ENCODE data around the gene FAM83F.
"Not testable (repeated sequence)": the region's sequence is repeated elsewhere in the genome, so short reads cannot be mapped to it uniquely, and the experiment has no call there.

Gene FAM83F

GRCh38 chr22:39994566-39995392 lies at the start of gene FAM83F:
Gene FAM83F, plus strand, starts transcription at chr22:39994954. Its CDS starts 89 bp downstream, at chr22:39995043.
- no peak for DNase-seq

- no peak for DNase-seq
These were observed 48.6 kb upstream of the FAM83F start for GRCh38 chr22:39946126-39946502.

- DNase-seq: peak; percentile 50
These were observed 48.1 kb upstream of the FAM83F start for GRCh38 chr22:39946503-39947219.

GRCh38 chr22:39947220-39948216 lies 47.2 kb upstream of the FAM83F start:
- peak; percentile 82 for DNase-seq

GRCh38 chr22:39949964-39950737 lies 44.6 kb upstream of the FAM83F start:
- no peak for DNase-seq

- not testable (repeated sequence) for DNase-seq
These were observed 43.0 kb upstream of the FAM83F start for GRCh38 chr22:39951603-39952293.

GRCh38 chr22:39952347-39952746 lies 42.4 kb upstream of the FAM83F start:
- no peak for DNase-seq

- no peak for DNase-seq
These were observed 41.7 kb upstream of the FAM83F start for GRCh38 chr22:39953101-39953500.

- no peak for DNase-seq
These were observed 40.1 kb upstream of the FAM83F start for GRCh38 chr22:39954584-39955055.

- DNase-seq: no peak
These were observed 39.1 kb upstream of the FAM83F start for GRCh38 chr22:39955675-39956074.

- no peak for DNase-seq
These were observed 37.7 kb upstream of the FAM83F start for GRCh38 chr22:39956932-39957664.

GRCh38 chr22:39958009-39958711 lies 36.6 kb upstream of the FAM83F start:
- no peak for DNase-seq

GRCh38 chr22:39958949-39959639 lies 35.7 kb upstream of the FAM83F start:
- DNase-seq: no peak

- no peak for DNase-seq
These were observed 34.9 kb upstream of the FAM83F start, which contains the start of gene TMA7B for GRCh38 chr22:39959640-39960447. Gene TMA7B, plus strand, starts transcription at chr22:39960397. Its CDS starts 3,978 bp downstream, at chr22:39964375.

- no peak for DNase-seq
These were observed 33.7 kb upstream of the FAM83F start for GRCh38 chr22:39960791-39961746.

- no peak for DNase-seq
These were observed 32.7 kb upstream of the FAM83F start for GRCh38 chr22:39962071-39962470.

GRCh38 chr22:39965748-39966147 lies 29.0 kb upstream of the FAM83F start:
- no peak for DNase-seq

All from DMS79 treated with DMSO at 0.1 percent for 48 hours (cell line).